Measurements from ENCODE around the gene MGAT2.

DNA sequence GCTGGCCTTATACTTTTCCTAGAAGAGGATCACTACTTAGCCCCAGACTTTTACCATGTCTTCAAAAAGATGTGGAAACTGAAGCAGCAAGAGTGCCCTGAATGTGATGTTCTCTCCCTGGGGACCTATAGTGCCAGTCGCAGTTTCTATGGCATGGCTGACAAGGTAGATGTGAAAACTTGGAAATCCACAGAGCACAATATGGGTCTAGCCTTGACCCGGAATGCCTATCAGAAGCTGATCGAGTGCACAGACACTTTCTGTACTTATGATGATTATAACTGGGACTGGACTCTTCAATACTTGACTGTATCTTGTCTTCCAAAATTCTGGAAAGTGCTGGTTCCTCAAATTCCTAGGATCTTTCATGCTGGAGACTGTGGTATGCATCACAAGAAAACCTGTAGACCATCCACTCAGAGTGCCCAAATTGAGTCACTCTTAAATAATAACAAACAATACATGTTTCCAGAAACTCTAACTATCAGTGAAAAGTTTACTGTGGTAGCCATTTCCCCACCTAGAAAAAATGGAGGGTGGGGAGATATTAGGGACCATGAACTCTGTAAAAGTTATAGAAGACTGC lies 1.5 kb downstream of the MGAT2 start:
- TF ChIP-seq, protein P1, sequence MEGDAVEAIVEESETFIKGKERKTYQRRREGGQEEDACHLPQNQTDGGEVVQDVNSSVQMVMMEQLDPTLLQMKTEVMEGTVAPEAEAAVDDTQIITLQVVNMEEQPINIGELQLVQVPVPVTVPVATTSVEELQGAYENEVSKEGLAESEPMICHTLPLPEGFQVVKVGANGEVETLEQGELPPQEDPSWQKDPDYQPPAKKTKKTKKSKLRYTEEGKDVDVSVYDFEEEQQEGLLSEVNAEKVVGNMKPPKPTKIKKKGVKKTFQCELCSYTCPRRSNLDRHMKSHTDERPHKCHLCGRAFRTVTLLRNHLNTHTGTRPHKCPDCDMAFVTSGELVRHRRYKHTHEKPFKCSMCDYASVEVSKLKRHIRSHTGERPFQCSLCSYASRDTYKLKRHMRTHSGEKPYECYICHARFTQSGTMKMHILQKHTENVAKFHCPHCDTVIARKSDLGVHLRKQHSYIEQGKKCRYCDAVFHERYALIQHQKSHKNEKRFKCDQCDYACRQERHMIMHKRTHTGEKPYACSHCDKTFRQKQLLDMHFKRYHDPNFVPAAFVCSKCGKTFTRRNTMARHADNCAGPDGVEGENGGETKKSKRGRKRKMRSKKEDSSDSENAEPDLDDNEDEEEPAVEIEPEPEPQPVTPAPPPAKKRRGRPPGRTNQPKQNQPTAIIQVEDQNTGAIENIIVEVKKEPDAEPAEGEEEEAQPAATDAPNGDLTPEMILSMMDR (IDR thresholded peaks at IDR 0.05; ENCODE audit: low read depth, low read length, poor library complexity, severe bottlenecking): no peak
- TF ChIP-seq EZH2phosphoT487 (IDR thresholded peaks at IDR 0.05; ENCODE audit: borderline replicate concordance, low read length): no peak

Data from DOHH2 (cell line).